Measurements from ENCODE around the gene SHLD2. TPM values are rescaled to one million over a fixed set of nuclear protein-coding genes. Genes with fewer than 3 reads are reported as not detected.

Gene SHLD2
- total and polyA plus RNA-seq, 2 of the 13 experiments (the other 11 are each of a cell fraction or from before 2014, with no cell fraction given) = 25.7 to 53.7 TPM

DNA sequence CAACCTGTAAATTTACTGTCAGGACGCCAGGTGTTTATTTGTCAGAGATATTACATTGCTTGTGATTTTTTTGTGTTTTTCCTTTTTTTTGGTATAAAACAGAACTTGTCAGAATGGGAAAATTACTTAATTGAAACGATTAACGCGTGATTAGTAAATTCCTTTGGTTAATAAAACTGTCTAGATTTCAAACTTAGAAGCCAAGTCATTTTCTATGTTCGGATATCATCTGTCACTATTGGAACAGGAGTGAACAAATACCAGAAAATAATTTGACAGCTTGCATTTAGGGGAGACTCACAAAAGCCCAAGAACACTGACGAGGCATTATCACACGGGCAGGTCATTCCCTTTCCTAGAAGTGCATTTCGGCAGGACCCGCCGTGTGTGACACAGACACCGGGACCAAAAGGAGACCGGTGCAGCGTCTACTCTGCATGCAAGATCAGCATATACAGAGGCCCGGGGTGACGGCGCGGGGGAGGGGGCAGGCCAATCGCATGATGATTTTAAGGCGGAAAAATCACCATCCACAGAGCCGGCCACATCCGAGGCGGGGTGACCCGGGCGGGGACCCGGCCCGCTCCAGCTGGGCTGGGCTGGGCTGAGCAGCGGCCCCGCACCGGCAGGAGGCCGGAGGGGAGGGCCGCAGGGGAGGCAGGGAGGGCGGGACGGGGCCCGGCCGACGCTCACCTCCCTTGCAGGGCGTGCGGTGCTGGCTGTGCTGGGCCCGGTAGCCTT is 1.2 kb upstream of the SHLD2 start (continued):
- TF ChIP-seq ZNF407 (CRISPR knock-in tag; IDR thresholded peaks at IDR 0.05; ENCODE audit: not compliant biosample characterization) (no peak), JUND (CRISPR knock-in tag; IDR thresholded peaks at IDR 0.05) (0 out of 2 replicates have a peak, but pooled peaks have one; percentile 13), CAMTA2 (CRISPR knock-in tag; IDR thresholded peaks at IDR 0.05; ENCODE audit: borderline replicate concordance) (no peak), ZNF558 (CRISPR knock-in tag; IDR thresholded peaks at IDR 0.05; ENCODE audit: borderline replicate concordance) (peak; percentile 45; the same call in 1 of the 2 replicates), ZBTB42 (CRISPR knock-in tag; IDR thresholded peaks at IDR 0.05) (no peak), JUNB (CRISPR knock-in tag; IDR thresholded peaks at IDR 0.05; ENCODE audit: borderline replicate concordance) (no peak), ZFP1 (CRISPR knock-in tag; IDR thresholded peaks at IDR 0.05) (no peak), FOXK1 (CRISPR knock-in tag; IDR thresholded peaks at IDR 0.05; ENCODE audit: borderline replicate concordance, low read depth) (no peak), ZC3H13 (CRISPR knock-in tag; IDR thresholded peaks at IDR 0.05) (peak; percentile 76), MED13 (CRISPR knock-in tag; IDR thresholded peaks at IDR 0.05) (no peak), XBP1 (CRISPR knock-in tag; IDR thresholded peaks at IDR 0.05) (no peak), SALL1 (CRISPR knock-in tag; IDR thresholded peaks at IDR 0.05) (0 out of 2 replicates have a peak, but pooled peaks have one; percentile 10), HMG20B (CRISPR knock-in tag; conservative IDR thresholded peaks at IDR 0.05) (no peak), ZNF550 (CRISPR knock-in tag; IDR thresholded peaks at IDR 0.05; ENCODE audit: borderline replicate concordance) (no peak), GTF2F1 (IDR thresholded peaks at IDR 0.05; ENCODE audit: low read length) (no peak), SP5 (CRISPR knock-in tag; IDR thresholded peaks at IDR 0.05; ENCODE audit: borderline replicate concordance, low read depth) (no peak), GATAD1 (CRISPR knock-in tag; IDR thresholded peaks at IDR 0.05) (no peak), ZNF546 (CRISPR knock-in tag; conservative IDR thresholded peaks at IDR 0.05) (no peak), ZEB1 (IDR thresholded peaks at IDR 0.05; ENCODE audit: insufficient replicate concordance, low read depth) (no peak), NR2F6 (IDR thresholded peaks at IDR 0.05) (no peak), NR2F6 (CRISPR knock-in tag; IDR thresholded peaks at IDR 0.05) (no peak), PAF1 (CRISPR knock-in tag; IDR thresholded peaks at IDR 0.05) (no peak)
- TF ChIP-seq, protein P1, sequence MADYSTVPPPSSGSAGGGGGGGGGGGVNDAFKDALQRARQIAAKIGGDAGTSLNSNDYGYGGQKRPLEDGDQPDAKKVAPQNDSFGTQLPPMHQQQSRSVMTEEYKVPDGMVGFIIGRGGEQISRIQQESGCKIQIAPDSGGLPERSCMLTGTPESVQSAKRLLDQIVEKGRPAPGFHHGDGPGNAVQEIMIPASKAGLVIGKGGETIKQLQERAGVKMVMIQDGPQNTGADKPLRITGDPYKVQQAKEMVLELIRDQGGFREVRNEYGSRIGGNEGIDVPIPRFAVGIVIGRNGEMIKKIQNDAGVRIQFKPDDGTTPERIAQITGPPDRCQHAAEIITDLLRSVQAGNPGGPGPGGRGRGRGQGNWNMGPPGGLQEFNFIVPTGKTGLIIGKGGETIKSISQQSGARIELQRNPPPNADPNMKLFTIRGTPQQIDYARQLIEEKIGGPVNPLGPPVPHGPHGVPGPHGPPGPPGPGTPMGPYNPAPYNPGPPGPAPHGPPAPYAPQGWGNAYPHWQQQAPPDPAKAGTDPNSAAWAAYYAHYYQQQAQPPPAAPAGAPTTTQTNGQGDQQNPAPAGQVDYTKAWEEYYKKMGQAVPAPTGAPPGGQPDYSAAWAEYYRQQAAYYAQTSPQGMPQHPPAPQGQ (CRISPR knock-in tag; IDR thresholded peaks at IDR 0.05; ENCODE audit: borderline replicate concordance) = no peak
